GM23248 (cell line): ENCODE results near the gene GHR.

Source experiments
- EZH2 ChIP-seq: fragments of 200-600 bp; sonication (generic); IDR thresholded peaks from 2 replicates; pipeline ENCODE4 v1.6.1; 2018; ENCODE audit warnings: antibody characterized with exemption, mild to moderate bottlenecking; ENCODE audit not compliant: insufficient read depth, poor library complexity, severe bottlenecking
- EZH2phosphoT487 ChIP-seq: fragments of 200-600 bp; sonication (generic); IDR thresholded peaks from 2 replicates; pipeline ENCODE4 v1.6.1; 2018; ENCODE audit warnings: antibody characterized with exemption, moderate library complexity, mild to moderate bottlenecking, low read depth; ENCODE audit not compliant: insufficient read depth

DNA sequence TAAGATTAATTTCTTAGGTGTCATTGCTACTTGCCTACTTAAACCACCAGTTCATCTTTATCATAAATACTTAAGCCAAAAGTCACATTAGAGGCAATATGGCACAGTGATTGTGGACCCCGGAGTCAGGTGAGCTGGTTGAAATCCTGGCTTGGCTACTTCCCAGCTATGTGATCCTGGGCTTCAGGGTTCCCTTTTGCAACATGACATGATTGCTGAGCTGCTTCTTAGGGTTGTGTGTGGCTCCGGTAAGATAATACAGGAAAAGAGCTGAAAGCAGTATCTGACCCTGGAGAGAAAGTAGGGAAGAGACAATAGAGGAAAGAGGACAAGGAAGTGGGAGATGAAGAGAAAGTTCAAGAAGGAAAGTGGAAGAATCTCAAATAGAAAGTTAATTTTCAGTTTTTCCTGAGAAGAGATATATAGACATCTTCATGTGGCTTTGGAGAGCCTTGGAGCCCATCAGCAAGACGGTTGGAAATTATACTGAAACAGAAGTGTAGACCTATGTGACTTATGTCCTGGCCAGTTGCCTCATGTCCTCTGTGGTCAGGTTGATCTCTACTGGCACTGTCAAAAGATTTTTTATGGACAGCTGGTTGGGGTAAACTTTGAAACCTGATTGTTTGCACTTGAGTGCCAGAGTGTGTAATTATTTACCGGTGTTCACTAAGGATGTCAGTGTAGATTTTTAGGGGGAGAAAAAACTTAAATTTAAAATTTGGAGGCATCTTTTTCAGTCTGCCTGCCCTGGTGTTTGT lies 93.2 kb downstream of the GHR start:
- TF ChIP-seq EZH2phosphoT487, result no peak
- no peak for TF ChIP-seq EZH2
